Stimulated activated CD4-positive, alpha-beta T cell treated with anti-CD3 and anti-CD28 coated beads, Interleukin-15, amount 100 ng/mL, for 24 hours (primary cell): ENCODE data around the gene EIF4E2.
A peak's percentile ranks its signal among the peaks of the same experiment; 100 is the strongest.

Experiments
- DNase-seq: peaks from one replicate; pipeline ENCODE4 v3.0.0-alpha.2; 2020

Gene EIF4E2

DNA sequence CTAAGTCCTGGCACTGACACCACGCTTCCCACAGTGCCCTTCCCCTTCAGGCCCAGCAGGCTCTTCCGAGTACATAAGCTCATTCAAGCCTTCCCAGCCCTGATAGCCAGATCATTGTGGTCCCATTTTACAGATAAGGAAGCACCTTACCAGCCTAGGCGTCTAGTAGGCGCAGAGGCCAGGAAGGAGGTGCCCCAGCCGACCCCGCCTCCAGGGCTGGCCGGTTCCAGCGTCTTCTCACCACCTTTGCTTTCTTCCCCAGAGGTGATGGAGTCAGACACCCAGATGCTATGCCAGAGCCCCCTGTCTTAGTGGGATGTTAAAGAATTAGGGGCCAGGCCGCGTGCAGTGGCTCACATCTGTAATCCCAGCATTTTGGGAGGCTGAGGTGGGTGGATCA, 54.0 kb downstream of the EIF4E2 start:
- no peak for DNase-seq

DNA sequence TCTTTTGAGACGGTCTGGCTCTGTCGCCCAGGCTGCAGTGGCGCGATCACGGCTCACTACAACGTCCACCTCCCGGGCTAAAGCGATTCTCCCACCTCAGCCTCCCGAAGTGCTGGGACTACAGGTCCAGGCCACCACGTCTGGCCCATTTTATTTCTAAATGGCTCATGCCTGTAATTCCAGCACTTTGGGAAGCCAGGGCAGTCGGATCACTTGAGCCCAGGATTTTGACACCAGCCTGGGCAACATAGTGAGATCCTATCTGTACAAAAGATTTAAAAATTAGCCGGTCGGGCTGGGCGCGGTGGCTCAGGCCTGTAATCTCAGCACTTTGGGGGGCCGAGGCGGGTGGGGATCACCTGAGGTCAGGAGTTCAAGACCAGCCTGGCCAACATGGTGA, 56.5 kb downstream of the EIF4E2 start:
- no peak for DNase-seq

DNA sequence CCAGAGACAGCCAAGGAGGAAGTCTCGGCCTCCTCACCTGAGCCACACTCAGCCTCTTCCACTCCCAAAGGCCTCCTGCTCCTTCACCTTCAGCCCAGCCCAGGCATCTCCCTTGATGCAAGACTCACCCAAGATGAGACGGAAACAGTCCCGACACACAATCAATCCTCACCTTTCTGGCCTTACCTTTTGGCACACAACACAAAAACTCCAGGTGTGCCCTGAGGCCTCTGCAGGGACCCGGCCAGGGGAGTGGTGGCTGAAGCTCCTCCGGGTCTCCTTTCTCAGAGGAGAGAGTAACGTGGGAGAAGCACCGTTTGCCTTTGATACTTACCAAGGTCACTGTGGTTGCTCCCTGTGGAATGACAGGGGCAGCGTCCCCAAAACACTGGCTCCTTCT, 59.1 kb downstream of the EIF4E2 start:
- DNase-seq, result no peak

DNA sequence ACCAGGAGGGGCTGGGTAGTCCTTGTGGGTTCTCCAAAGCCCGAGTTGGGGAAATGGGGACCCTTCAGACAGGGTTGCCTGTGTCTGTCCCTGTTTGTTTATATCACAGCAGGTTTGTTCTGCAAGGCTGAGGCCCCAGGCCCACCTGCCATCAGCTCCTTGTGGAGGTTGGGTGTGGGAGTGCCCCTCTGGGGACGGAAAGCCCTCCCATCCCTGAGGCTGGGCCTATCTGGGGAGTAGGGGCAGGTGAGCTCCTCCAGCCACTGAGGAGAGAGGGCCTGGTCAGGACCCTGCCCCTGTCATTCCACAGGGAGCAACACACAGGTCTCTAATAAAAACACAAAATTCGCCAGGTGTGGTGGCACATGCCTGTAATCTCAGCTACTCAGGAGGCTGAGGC, 59.6 kb downstream of the EIF4E2 start:
- no peak for DNase-seq

DNA sequence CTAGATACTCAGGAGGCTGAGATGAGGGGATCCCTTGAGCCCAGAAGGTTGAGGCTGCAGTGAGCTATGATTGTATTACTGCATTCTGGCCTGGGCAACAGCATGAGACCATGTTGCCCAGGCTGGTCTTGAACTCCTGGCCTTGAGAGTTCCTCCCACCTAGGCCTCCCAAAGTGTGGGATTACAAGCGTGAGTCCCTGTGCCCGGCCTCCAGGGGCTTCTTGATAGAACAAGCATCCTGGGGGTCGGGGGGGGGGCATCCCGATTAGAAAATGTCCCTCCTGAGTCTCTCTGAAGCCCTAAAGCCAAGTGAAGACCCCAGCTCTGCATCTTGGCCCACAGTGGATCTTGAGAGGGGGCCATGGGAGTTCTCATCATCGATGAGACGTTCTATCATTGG, 60.6 kb downstream of the EIF4E2 start:
- no peak for DNase-seq

DNA sequence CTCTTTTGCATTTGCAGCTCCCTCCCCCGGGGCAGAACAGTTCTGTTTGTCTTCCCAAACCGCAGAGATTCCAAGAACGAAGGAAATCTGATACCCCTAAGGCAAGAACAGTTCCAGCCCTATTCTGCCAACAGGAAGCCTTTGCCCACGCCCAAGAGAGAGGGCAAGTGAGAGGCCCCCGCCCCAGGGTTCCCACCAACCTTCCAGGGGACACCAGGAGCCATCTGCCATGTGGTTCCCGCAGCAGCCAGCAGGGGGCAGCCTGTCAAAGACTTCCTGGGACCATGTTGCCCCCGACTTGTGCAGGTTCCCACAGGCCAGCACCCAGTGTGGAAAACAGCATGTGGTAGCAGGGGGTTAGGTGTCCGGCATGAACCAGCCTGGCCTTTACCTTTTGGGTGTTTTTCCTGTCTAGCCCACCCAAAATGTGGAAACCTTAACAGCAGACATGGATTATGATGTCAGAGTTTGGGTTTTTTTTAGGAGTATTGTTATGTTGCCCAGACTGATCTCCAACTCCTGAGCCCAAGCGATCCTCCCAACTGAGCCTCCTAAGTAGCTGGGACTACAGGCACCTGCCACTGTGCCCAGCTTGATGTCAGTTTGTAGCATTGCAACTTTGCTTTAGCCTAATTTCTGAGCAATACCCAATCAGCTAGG, 61.2 kb downstream of the EIF4E2 start:
- peak; percentile 82 for DNase-seq

DNA sequence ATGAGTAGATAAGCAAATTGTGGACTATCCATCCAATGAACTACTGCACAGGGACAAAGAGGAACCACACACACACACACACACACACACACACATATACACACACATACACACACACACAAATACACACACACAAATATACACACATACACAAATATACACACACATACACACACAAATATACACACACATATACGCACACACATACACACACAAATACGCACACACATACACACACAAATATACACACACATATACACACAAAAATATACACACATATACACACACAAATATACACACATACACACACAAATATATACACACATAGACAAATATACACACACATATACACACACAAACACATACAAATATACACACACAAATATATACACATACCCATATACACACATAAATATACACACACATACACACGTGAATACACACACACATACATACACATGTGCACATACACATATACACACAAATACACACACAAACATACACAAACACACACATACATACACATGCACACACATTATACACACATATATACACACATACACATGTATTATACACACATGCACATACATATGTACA, 63.1 kb downstream of the EIF4E2 start:
- DNase-seq, result no peak

DNA sequence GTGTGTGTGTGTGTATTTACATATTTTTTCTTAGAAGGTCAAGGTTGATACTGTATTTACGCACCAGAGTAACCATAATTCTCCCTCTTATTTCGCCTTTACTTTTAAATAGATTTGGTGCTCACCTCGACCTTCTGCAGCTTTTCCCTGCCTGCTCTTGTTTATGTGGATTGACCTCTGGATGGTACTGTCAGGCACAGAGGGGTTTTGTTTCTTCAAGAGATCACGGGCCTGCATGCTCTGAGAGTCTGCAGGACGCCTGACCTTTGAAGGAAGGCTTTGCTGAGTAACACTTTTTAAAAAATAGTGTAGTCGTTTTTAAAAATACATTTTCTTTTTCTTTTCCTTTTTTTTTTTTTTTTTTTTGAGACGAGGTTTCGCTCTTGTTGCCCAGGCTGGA, 64.8 kb downstream of the EIF4E2 start:
- no peak for DNase-seq
